HG02678 (cell line): ENCODE data around the gene ZNF587.
"Not testable (repeated sequence)": the region's sequence is repeated elsewhere in the genome, so short reads cannot be mapped to it uniquely, and the experiment has no call there.

Experiments
- ATAC-seq: cut with Tn5 transposase; IDR thresholded peaks from one replicate; pipeline ENCODE4 v1.9.1; 2021; ENCODE audit warnings: mild to moderate bottlenecking, moderate library complexity; ENCODE audit not compliant: unreplicated experiment

The ZNF587 gene

DNA sequence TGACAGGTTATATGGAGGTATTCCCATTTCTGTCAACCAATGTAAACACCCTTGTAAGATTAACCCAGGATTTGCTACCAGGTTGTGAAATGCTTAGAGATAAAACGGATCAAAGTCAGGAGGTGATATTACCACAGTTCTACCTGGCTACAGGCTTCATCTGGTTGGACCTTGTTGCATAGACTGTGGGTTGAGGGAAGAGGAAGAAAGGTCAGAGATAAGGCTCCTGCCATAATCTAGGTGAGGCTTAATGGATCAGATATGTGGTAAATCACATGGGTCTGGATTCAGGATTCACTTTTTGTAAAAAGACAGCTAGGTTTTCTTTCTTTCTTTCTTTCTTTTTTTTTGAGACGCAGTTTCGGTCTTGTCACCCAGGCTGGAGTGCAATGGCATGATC, 28.2 kb upstream of the ZNF587 start:
- ATAC-seq, result not testable (repeated sequence)

- not testable (repeated sequence) for ATAC-seq
These were observed 26.5 kb upstream of the ZNF587 start for GRCh38 chr19:57823155-57823554.

- ATAC-seq, result not testable (repeated sequence)
These were observed 26.1 kb upstream of the ZNF587 start for GRCh38 chr19:57823608-57824007.

- ATAC-seq, result no peak
These were observed 24.1 kb upstream of the ZNF587 start for GRCh38 chr19:57825511-57825910.

GRCh38 chr19:57829316-57829715, 20.3 kb upstream of the ZNF587 start:
- no peak for ATAC-seq

DNA sequence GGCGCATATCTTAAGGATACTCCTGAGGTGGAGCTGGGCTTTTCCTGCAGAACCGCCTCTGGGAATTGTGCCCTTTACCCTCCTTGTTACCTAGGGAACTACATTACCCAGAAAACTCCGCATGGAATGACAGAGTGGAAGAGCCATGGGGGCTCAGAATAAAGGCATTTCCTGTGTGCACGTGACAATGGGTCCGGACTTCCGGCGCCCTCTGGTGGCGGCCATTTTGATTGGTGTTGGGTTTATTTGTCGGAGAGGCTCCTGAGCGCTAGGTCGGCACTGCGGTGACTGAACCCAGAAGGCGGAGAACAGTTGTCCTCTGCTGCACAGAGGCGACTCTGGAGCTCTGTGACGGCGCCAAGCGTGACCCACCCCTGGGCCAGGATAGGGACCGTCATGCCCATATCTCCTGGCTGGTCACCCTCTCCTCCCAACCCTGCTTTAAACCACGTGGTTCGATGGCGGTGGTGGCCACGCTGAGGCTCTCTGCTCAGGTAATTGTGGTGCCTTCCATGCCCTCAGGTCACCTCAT, 19.5 kb upstream of the ZNF587 start, which contains the start of gene ZNF587B:
Gene ZNF587B, plus strand, starts transcription at position 229 of the 532 bp plus-strand sequence. Its CDS starts 230 bp downstream, at position 459.
- ATAC-seq, result no peak

- ATAC-seq, result not testable (repeated sequence)
These were observed 12.7 kb upstream of the ZNF587 start for GRCh38 chr19:57836991-57837390.

DNA sequence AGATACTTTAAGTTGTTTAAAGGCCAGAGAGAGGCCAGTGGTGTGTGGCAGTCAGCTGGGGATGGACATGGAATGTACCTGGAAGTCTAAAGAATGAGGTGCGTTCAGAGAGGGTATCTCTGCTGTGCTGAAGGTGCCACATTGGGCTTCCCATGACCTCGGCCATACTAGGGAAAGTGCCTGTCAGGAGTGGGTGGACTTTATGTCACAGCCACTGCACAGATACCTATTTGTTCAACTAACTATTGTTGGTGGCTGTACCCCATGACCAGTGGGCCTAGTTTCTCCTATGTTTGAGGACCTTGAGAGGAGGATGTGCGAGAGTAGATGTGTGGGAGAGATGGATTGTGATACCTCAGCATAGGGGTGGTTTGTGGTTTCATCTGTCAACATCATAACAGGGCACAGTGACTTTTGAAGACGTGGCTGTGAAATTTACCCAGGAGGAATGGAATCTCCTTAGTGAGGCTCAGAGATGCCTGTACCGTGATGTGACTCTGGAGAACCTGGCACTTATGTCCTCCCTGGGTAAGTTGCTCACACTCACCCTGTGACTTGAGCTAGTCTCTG, 11.0 kb upstream of the ZNF587 start:
- ATAC-seq, result not testable (repeated sequence)

GRCh38 chr19:57841122-57841763, 8.4 kb upstream of the ZNF587 start:
- no peak for ATAC-seq

- not testable (repeated sequence) for ATAC-seq
These were observed 2.5 kb upstream of the ZNF587 start for GRCh38 chr19:57847164-57847563.

- peak; percentile 22 for ATAC-seq
These were observed 445 bp upstream of the ZNF587 start for GRCh38 chr19:57849162-57849665.

DNA sequence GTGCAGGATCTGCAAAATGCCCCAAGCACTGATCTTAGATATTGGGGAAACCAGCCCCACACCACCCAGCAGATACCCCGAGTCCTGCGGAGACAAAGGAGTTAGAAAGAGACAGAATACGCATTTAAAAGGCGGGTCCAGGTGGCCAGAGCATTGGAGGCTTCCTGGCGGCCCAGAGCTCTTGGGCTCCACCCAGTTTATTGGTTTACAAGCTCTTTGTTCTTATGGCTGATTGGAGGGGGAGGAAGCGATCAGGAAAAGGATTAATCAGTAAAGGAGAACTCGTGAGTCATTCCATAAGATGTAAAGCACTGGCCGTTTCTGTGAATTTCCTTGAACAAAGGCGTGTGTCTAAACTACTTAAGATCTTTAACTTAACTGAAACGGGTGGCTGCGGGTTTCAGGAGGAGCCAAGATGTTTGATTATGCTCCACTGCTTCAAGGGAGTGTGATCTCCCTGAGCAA, 926 bp downstream of the ZNF587 start:
- no peak for ATAC-seq

- ATAC-seq, result not testable (repeated sequence)
These were observed 2.3 kb downstream of the ZNF587 start for GRCh38 chr19:57851812-57852603.

- not testable (repeated sequence) for ATAC-seq
These were observed 4.5 kb downstream of the ZNF587 start for GRCh38 chr19:57854117-57854516.

GRCh38 chr19:57862351-57862750, 12.7 kb downstream of the ZNF587 start:
- ATAC-seq, result not testable (repeated sequence)

GRCh38 chr19:57867868-57868492, 18.3 kb downstream of the ZNF587 start:
- ATAC-seq, result no peak

DNA sequence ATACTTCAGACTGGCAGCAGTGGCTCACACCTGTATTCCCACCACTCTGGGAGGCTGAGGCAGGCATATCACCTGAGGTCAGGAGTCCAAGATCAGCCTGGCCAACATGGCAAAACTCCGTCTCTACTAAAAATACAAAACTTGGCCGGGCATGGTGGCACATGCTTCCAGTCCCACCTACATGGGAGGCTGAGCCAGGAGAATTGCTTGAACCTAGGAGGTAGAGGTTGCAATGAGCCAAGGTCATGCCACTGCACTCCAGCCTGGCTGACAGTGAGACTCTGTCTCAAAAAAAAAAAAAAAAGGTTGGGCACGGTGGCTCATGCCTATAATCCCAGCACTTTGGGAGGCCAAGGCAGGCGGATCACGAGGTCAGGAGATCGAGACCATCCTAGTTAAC, 20.0 kb downstream of the ZNF587 start:
- not testable (repeated sequence) for ATAC-seq

- no peak for ATAC-seq
These were observed 20.6 kb downstream of the ZNF587 start for GRCh38 chr19:57870225-57870624.

- no peak for ATAC-seq
These were observed 22.8 kb downstream of the ZNF587 start for GRCh38 chr19:57872450-57872849.

DNA sequence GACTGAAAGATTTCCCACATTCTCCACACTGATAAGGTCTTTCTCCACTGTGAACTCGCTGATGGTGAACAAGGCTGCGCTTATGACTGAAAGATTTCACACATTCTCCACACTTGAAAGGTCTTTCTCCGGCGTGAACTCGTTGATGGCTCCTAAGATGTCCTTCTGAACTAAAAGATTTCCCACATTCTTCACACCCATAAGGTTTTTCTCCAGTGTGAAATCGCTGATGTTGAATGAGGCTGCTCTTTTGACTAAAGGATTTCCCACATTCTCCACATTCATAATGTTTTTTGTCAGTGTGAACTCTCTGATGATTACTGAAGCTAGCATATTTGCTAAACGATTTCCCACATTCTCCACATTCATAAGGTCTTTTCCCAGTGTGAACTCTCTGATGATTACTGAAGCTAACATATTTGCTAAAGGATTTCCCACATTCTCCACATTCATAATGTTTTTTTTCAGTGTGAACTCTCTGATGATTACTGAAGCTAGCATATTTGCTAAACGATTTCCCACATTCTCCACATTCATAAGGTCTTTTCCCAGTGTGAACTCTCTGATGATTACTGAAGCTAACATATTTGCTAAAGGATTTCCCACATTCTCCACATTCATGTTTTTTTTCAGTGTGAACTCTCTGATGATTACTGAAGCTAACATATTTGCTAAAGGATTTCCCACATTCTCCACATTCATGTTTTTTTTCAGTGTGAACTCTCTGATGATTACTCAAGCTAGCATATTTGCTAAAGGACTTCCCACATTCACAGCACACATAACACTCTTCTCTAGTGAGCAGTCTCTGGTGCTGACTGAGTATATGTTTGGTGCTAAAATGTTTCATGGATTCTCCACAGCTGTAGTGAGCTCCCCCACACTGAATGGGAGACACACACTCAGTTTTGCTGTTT, 24.5 kb downstream of the ZNF587 start:
- not testable (repeated sequence) for ATAC-seq
